Stomach (tissue), 9 donors: Measurements from ENCODE around the gene KRT76. TPM values are rescaled to one million over a fixed set of nuclear protein-coding genes. Genes with fewer than 3 reads are reported as not detected.
"Not testable (repeated sequence)": the region's sequence is repeated elsewhere in the genome, so short reads cannot be mapped to it uniquely, and the experiment has no call there.

ENCODE experiments used
- DNase-seq, 2 donors: peaks; one replicate each; pipeline versions ENCODE4 v3.0.0 to v3.0.0-alpha.2; 2013 to 2019
- H3K27ac ChIP-seq, 5 donors: fragments of 200-600 bp in 4 of 5; sonication (generic) in 4 of 5; one replicate each; pipeline ENCODE4 v1.5.1; 2013 to 2019; ENCODE audit warnings: mild to moderate bottlenecking in 1 of 5, moderate library complexity in 1 of 5
- H3K27me3 ChIP-seq, 3 donors: fragments of 200-600 bp; sonication (generic); one replicate each; pipeline ENCODE4 v1.5.1; 2017 to 2019; ENCODE audit warnings: mixed run types in 1 of 3
- H3K36me3 ChIP-seq, 4 donors: fragments of 200-600 bp; sonication (generic); 1 replicate in 3 of 4; 2 replicates in 1 of 4; pipeline ENCODE4 v1.5.1; 2016 to 2019
- H3K4me1 ChIP-seq, 4 donors: fragments of 200-600 bp; sonication (generic); one replicate each; pipeline ENCODE4 v1.5.1; 2016 to 2019
- H3K4me3 ChIP-seq, 4 donors: fragments of 200-600 bp; sonication (generic) in 3 of 4; one replicate each; pipeline ENCODE4 v1.5.1; 2016 to 2019; ENCODE audit warnings: mild to moderate bottlenecking in 1 of 4
- H3K9me3 ChIP-seq, 4 donors: fragments of 200-600 bp; sonication (generic); one replicate each; pipeline ENCODE4 v1.5.1; 2016 to 2019
- EP300 ChIP-seq: sonication (generic); formaldehyde crosslinking; IDR thresholded peaks from one replicate; pipeline ENCODE4 v1.6.1; 2017; ENCODE audit warnings: antibody characterized with exemption
- POLR2A ChIP-seq, 4 donors: fragments of 450-650 bp; IDR thresholded peaks; one replicate each; pipeline ENCODE4 v1.6.1; 2016; ENCODE audit warnings: antibody characterized with exemption in 4 of 4, control low read depth in 2 of 4, mild to moderate bottlenecking in 1 of 4, moderate library complexity in 1 of 4
- POLR2AphosphoS5 ChIP-seq, 3 donors: sonication (generic); formaldehyde crosslinking; IDR thresholded peaks; one replicate each; pipeline ENCODE4 v1.6.1; 2016; ENCODE audit warnings: antibody characterized with exemption in 3 of 3
- WGBS, 5 donors: extraction: QIAGEN DNeasy Blood & Tissue Kit in 3 of 5; methylation state at CpG; one replicate each; pipeline versions ENCODE4 v1.1.5 to v1.1.7; 2013 to 2018; 5-methylcytosine and 5-hydroxymethylcytosine counted together
- intact Hi-C: fragments of 100-400 bp; cut with DNase I; formaldehyde crosslinking; loops from one replicate; pipeline ENCODE4 v1.15.1; 2023; ENCODE audit warnings: low total_unique reads
- polyA plus RNA-seq, 3 donors: library from polyadenylated mRNA; stranded (reverse); fragments of 200-250 nt; gene quantifications; one replicate each; pipeline ENCODE4 v1.2.3, GENCODE V29; 2013
- total RNA-seq, 5 donors: library from RNA; depleted of rRNA; stranded (reverse); fragments of >200 nt; gene quantifications; one replicate each; pipeline versions ENCODE4 v1.1.0 to v1.2.3, GENCODE V29; 2014 to 2016
- TF ChIP-seq, protein P1 (sequence below), 7 experiments: fragments of 450-650 bp in 4 of 7; fragments of 200-600 bp in 3 of 7; sonication (generic) in 3 of 7; IDR thresholded peaks; one replicate each; pipeline ENCODE4 v1.5.1; 2016 to 2019; ENCODE audit warnings: antibody characterized with exemption in 7 of 7, control low read depth in 2 of 7, mild to moderate bottlenecking in 1 of 7
- donor health status: healthy with polysubstance abuse.
- donor health status: Bipolar disorder and iron deficiency.
- donor health status: healthy.

The KRT76 gene
- total and polyA plus RNA-seq, 8 donors, result not detected

- no peak for TF ChIP-seq EP300
- no peak for TF ChIP-seq POLR2A (IDR thresholded peaks at IDR 0.05)
- no peak for TF ChIP-seq POLR2AphosphoS5 (IDR thresholded peaks at IDR 0.05)
- TF ChIP-seq, protein P1, sequence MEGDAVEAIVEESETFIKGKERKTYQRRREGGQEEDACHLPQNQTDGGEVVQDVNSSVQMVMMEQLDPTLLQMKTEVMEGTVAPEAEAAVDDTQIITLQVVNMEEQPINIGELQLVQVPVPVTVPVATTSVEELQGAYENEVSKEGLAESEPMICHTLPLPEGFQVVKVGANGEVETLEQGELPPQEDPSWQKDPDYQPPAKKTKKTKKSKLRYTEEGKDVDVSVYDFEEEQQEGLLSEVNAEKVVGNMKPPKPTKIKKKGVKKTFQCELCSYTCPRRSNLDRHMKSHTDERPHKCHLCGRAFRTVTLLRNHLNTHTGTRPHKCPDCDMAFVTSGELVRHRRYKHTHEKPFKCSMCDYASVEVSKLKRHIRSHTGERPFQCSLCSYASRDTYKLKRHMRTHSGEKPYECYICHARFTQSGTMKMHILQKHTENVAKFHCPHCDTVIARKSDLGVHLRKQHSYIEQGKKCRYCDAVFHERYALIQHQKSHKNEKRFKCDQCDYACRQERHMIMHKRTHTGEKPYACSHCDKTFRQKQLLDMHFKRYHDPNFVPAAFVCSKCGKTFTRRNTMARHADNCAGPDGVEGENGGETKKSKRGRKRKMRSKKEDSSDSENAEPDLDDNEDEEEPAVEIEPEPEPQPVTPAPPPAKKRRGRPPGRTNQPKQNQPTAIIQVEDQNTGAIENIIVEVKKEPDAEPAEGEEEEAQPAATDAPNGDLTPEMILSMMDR (IDR thresholded peaks at IDR 0.05), result no peak
- 70 to 94% (median 91%) methylated on average over 2 of the region's 2 CpGs for WGBS, 5 donors
Observed at GRCh38 chr12:52761802-52762201, 15.3 kb downstream of the KRT76 start.

GRCh38 chr12:52761218-52761617 is 15.9 kb downstream of the KRT76 start:
- H3K4me3 ChIP-seq, DNase-seq, H3K27ac ChIP-seq, intact Hi-C loops, H3K36me3 ChIP-seq, H3K4me1 ChIP-seq: not testable (repeated sequence)
- Histone ChIP-seq H3K9me3 (peaks cover 8 to 33% (median 24%) of the 10 kb centered on the region in 4 donors), H3K27me3 (peaks cover 0 to 22% (median 5%) of the 10 kb centered on the region in 3 donors)
- 84 to 95% (median 86%) methylated on average over 8 of the region's 8 CpGs for WGBS, 5 donors

More at GRCh38 chr12:52761802-52762201, 15.3 kb downstream of the KRT76 start:
- no peak overlapping the region for H3K27ac ChIP-seq
- peaks cover 8 to 33% (median 24%) of the 10 kb centered on the region in 4 donors for H3K9me3 ChIP-seq
- H3K4me1 ChIP-seq, result no peaks in the 10 kb centered on the region
- intact Hi-C loops, result no loop called here
- DNase-seq, result no peak
- H3K4me3 ChIP-seq, result no peak overlapping the region
- H3K36me3 ChIP-seq, result no peaks in the 10 kb centered on the region
- peaks cover 0 to 16% (median 5%) of the 10 kb centered on the region in 3 donors for H3K27me3 ChIP-seq

- Histone ChIP-seq H3K27ac (no peak overlapping the region), H3K27me3 (peaks cover 0 to 26% (median 5%) of the 10 kb centered on the region in 3 donors), H3K9me3 (peaks cover 8 to 33% (median 24%) of the 10 kb centered on the region in 4 donors), H3K36me3 (no peaks in the 10 kb centered on the region), H3K4me1 (no peaks in the 10 kb centered on the region), H3K4me3 (no peak overlapping the region)
- DNase-seq, result no peak
- intact Hi-C loops, result no loop called here
- TF ChIP-seq POLR2AphosphoS5 (IDR thresholded peaks at IDR 0.05), result no peak
- TF ChIP-seq, protein P1 (IDR thresholded peaks at IDR 0.05), result no peak
- no peak for TF ChIP-seq POLR2A (IDR thresholded peaks at IDR 0.05)
- no peak for TF ChIP-seq EP300
Observed at GRCh38 chr12:52760623-52761022, 16.5 kb downstream of the KRT76 start.

GRCh38 chr12:52759695-52760094 is 17.4 kb downstream of the KRT76 start:
- no peak for DNase-seq
- Histone ChIP-seq H3K36me3 (no peaks in the 10 kb centered on the region), H3K27ac (no peak overlapping the region), H3K9me3 (peaks cover 8 to 33% (median 24%) of the 10 kb centered on the region in 4 donors), H3K27me3 (peaks cover 0 to 34% (median 5%) of the 10 kb centered on the region in 3 donors), H3K4me1 (no peaks in the 10 kb centered on the region), H3K4me3 (no peak overlapping the region)
- TF ChIP-seq, protein P1 (IDR thresholded peaks at IDR 0.05), result no peak
- no peak for TF ChIP-seq POLR2AphosphoS5 (IDR thresholded peaks at IDR 0.05)
- TF ChIP-seq EP300, result no peak
- no peak for TF ChIP-seq POLR2A (IDR thresholded peaks at IDR 0.05)
- WGBS, 5 donors, result 48 to 70% (median 58%) methylated on average over 2 of the region's 2 CpGs
- intact Hi-C loops, result no loop called here

GRCh38 chr12:52759218-52759617 is 17.9 kb downstream of the KRT76 start:
- no peak overlapping the region for H3K27ac ChIP-seq
- H3K9me3 ChIP-seq, result peaks cover 8 to 33% (median 24%) of the 10 kb centered on the region in 4 donors
- no peaks in the 10 kb centered on the region for H3K4me1 ChIP-seq
- H3K36me3 ChIP-seq, result no peaks in the 10 kb centered on the region
- no peak for DNase-seq
- peaks cover 0 to 38% (median 5%) of the 10 kb centered on the region in 3 donors for H3K27me3 ChIP-seq
- no peak overlapping the region for H3K4me3 ChIP-seq
- WGBS, 5 donors, result 28 to 55% (median 48%) methylated on average over 2 of the region's 2 CpGs
- TF ChIP-seq EP300 (no peak), POLR2AphosphoS5 (IDR thresholded peaks at IDR 0.05) (no peak), POLR2A (IDR thresholded peaks at IDR 0.05) (no peak)
- TF ChIP-seq, protein P1 (IDR thresholded peaks at IDR 0.05), result no peak
- intact Hi-C loops, result no loop called here
